Amygdala (tissue), 56 donors: ENCODE measurements around the gene RALGDS.
A peak's percentile ranks its signal among the peaks of the same experiment; 100 is the strongest.

Source experiments
- DNase-seq, 56 donors: peaks; one replicate each; lab custom pipeline; 2025; lab: John Stamatoyannopoulos, UW

RALGDS gene

GRCh38 chr9:133122935-133123611, 2.0 kb upstream of the RALGDS start:
- DNase-seq: peak in 1 of 56 donors; percentile 7

DNA sequence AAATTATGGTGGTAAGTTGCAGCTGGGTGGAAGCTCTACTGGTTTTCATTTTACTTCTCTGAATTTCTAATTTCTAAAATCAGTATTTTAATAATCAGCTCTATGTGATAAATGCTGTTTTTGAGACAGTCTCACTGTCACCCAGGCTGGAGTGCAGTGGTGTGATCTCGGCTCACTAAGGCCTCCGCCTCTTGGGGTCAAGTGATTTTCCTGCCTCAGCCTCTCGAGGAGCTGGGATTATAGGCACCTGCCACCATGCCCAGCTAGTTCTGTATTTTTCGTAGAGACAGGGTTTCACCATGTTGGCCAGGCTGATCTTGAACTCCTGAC, 1.5 kb upstream of the RALGDS start:
- DNase-seq: no peak

- DNase-seq: peak in 12 of 56 donors; percentile 22 to 68 (median 50)
Measured at GRCh38 chr9:133121915-133122550, 993 bp upstream of the RALGDS start.

- DNase-seq: peak in 1 of 56 donors; percentile 63
Measured at GRCh38 chr9:133120501-133121197, 391 bp downstream of the RALGDS start.

DNA sequence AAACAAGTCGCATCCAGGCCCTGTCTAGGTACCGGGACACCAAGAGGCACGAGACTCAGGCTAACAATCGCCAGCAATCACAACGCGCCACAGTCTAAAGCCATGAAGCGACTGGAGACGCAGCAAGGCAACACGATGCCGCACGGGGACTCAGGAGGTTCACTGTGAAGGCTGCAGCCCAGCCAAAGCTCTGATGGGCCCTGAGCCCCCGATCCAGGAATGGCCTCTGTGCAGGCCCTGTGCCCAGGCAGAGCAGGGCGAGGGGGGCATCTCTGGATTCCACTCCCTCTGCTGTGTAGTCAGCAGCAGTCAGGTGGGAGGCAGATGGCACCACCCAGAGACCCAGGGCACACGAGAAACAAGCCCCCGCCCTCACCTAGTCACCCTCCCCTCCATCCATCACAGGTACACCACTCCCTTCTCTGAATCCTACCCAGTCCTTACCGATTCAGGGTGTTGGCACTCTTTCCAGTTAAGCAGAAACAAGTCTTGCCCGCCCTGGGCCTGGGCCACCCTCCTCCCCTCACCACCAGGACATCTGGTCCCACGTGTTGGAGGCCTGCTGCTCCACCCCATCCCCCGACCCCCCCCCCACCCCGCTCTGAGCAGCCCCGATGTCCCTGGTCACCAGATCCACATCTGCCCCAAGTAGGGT, 1.1 kb downstream of the RALGDS start:
- DNase-seq: peak in 21 of 56 donors; percentile 25 to 69 (median 52)

DNA sequence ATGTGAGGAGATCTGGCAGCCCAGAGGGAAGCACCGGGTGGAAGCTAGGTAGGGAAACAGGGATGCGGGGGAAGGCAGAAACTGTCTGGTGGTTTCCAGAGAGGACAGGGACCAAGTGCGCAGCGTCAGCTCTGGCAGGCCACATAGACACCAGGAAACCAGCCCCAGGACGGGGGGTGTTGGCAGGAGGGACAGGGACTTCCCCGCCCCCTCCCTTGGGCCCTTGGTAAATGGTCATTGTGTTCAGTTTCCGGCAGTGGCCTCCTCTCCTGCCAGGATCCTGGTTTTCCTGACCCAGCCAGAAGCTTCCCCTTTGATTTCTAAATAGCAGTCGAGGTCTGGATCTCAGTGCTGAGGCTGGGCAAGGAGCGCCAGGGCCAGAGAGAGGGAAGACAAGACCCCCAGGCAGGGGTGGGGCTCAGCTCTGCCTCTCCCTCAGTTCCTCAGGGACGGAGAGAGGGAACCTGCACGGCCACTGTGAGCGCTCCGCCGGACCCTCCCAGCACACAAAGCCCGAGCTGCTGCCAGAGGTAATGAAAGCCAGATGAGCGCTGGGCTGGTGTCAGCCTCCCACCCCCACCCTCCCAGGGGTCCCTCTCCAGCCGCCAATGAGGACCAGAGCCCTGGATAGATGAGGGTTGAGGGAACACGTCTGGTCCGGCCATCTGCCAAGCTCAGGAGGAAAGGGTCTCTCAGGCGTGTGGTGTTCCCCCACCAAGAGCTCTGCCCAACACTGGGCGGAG, 1.8 kb downstream of the RALGDS start:
- peak in 49 of 56 donors; percentile 35 to 87 (median 70) for DNase-seq

GRCh38 chr9:133118568-133118967, 2.5 kb downstream of the RALGDS start:
- DNase-seq: no peak

GRCh38 chr9:133118179-133118520, 2.9 kb downstream of the RALGDS start:
- no peak for DNase-seq

- peak in 53 of 56 donors; percentile 34 to 94 (median 79) for DNase-seq
Measured at GRCh38 chr9:133117271-133118178, 3.5 kb downstream of the RALGDS start.

DNA sequence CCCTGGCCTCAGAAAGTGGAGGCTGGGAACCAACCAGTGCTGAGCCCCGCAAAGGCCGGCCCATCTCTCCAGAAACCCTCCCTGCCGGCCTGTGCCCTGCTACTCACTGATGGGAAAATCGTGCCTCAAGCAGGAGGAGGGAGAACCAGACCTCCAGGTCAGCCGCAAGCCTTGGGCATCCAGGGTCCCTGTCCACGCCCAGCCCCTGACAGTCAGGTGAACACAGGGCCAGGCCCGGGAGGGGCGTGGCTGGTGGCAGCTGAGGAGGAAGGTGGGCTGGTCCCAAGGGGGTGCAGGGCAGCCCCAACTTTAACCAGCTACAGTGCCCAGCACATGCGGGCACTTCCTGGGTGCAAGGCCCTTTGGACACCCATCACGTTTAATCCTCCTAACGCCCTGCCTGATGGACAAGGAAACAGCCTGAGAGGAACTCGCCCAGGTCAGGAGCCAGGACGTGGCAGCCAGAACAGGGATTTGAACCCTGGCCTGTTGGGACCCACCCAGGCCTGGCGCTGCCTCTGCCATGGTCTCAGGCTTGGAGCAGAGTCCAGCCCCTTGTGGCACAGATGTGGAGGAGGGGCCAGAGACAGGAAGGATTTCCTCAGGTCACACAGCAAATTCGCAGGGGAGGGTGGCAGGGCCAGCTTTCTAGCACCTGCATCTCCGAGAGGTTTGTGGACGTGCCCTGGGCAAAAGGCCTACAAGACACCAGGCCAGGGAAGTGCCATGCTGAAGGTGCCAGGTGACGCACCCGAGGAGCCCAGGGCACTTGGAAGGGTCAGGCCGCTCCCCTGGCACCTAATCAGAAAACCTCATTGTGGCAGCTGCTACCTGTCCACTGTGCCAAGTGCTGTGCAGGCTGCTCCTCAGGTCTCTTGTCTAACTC, 4.5 kb downstream of the RALGDS start:
- DNase-seq: no peak

GRCh38 chr9:133115604-133116345, 5.3 kb downstream of the RALGDS start:
- DNase-seq: peak in 8 of 56 donors; percentile 22 to 47 (median 40)

- no peak for DNase-seq
Measured at GRCh38 chr9:133114886-133115603, 6.0 kb downstream of the RALGDS start.

- DNase-seq: peak in 38 of 56 donors; percentile 27 to 83 (median 59)
Measured at GRCh38 chr9:133113949-133114885, 6.8 kb downstream of the RALGDS start.

DNA sequence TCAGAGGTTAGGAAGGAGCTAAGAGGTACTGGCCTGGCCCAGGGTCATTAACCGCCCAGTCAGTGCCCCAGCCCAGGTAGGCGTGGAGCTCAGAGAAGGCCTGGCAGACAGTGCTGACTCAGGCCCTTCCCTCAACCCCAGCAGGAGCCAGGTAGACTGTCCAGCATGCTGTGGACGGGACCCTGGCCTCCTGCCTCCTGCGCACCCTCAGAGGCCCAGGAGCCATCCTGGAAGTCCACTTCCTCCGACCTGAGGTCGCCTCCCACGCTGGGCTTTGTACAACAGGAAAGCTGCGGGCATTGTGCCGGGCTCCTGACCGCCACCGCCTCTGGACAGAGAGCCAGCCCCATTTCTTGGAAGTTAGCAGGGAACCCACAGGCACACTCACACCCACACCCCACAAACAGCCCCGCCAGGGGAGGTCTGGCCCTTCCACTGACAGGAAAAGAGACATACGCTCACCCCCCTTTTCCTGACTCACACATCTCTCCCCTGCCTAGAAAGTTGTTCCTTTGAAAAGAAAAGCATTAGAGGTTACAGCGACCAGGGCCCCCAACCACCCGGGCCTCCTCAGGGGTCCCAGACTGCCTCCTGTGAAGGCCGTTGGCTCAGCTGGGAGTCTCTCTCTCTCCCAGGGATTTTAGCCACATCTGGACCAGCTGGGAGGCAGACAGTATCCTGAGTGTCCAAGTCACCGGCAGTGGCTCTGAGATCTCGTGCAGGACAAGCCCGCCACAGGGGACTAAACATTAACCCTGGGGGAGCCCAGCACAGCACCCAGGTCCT, 7.7 kb downstream of the RALGDS start:
- DNase-seq: peak in 7 of 56 donors; percentile 18 to 65 (median 42)

- DNase-seq: peak in 2 of 56 donors; percentile 34 to 36
Measured at GRCh38 chr9:133112663-133113026, 8.4 kb downstream of the RALGDS start.
